GM12891 (cell line): ENCODE results near the gene ELMO1.

Experiments
- PAX5 ChIP-seq: IDR thresholded peaks from 2 replicates; pipeline ENCODE4 v1.6.1; 2011; ENCODE audit warnings: low read length, moderate library complexity, mild to moderate bottlenecking; ENCODE audit not compliant: insufficient read depth, severe bottlenecking
- POLR2A ChIP-seq: IDR thresholded peaks from 2 replicates; pipeline ENCODE4 v1.6.1; 2011; ENCODE audit warnings: low read depth, low read length, control low read depth
- POLR2AphosphoS5 ChIP-seq: IDR thresholded peaks from 2 replicates; pipeline ENCODE4 v1.6.1; 2011; ENCODE audit warnings: low read depth, low read length, control low read depth
- POU2F2 ChIP-seq: IDR thresholded peaks from 2 replicates; pipeline ENCODE4 v1.6.1; 2011; ENCODE audit warnings: low read depth, mild to moderate bottlenecking, control low read depth, low read length, moderate library complexity
- SPI1 ChIP-seq: IDR thresholded peaks from 2 replicates; pipeline ENCODE4 v1.6.1; 2011; ENCODE audit warnings: low read depth, low read length, control low read depth
- TAF1 ChIP-seq: IDR thresholded peaks from 2 replicates; pipeline ENCODE4 v1.6.1; 2011; ENCODE audit warnings: low read depth, low read length, control low read depth

DNA sequence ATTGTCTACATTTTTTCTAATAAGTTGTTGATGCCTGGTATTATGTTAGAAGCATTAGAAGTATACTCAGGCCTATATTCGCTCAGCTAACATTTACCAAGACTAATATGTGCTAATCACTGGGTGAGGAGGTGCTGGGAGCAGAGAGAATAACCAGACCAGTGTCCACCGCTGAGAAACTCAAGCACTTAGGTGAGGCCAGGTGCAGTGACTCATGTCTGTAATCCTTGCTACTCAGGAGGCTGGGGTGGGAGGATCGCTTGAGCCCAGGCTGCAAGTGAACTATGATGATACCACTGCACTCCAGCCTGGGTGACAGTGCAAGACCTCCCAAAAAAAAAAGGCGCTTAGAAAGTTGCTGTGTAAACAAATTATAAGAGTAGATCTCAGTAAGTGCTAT is 542.2 kb downstream of the ELMO1 start:
- TF ChIP-seq POLR2AphosphoS5 (no peak), TAF1 (no peak), POLR2A (no peak), SPI1 (no peak), POU2F2 (no peak), PAX5 (no peak)
